ENCODE measurements around the gene SLC45A2.

- TF ChIP-seq CTCF (IDR thresholded peaks at IDR 0.05) (no peak), POLR2A (IDR thresholded peaks at IDR 0.05) (no peak)
Measured at GRCh38 chr5:33958176-33958575, 26.3 kb downstream of the SLC45A2 start.
